ENCODE measurements around the gene TES.

Gene TES

DNA sequence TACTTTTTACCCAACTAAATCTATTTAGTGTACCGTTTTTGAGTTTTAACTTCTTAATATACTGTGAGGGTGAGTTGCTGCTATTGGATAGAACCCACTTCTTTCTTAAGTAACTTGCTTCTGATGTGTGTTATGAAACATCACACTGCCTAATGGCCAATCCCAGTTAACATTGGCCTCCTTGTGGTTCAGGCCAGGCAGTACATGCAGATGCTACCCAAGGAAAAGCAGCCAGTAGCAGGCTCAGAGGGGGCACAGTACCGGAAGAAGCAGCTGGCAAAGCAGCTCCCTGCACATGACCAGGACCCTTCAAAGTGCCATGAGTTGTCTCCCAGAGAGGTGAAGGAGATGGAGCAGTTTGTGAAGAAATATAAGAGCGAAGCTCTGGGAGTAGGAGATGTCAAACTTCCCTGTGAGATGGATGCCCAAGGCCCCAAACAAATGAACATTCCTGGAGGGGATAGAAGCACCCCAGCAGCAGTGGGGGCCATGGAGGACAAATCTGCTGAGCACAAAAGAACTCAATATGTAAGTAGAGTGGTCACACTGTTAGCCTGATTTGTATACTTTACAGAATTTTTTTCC lies 39.7 kb downstream of the TES start:
- no peak for DNase-seq

DNA sequence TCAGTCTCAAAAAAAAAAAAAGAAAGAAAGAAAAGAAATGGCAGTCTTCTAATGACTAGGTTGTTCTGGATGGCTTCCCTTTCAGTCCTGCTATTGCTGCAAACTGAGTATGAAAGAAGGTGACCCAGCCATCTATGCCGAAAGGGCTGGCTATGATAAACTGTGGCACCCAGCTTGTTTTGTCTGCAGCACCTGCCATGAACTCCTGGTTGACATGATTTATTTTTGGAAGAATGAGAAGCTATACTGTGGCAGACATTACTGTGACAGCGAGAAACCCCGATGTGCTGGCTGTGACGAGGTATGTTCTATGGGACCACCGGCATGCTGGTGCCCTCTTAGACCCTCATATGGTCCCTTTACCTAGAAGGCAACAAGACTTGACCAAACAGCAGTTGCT lies 41.3 kb downstream of the TES start:
- no peak for DNase-seq

DNA sequence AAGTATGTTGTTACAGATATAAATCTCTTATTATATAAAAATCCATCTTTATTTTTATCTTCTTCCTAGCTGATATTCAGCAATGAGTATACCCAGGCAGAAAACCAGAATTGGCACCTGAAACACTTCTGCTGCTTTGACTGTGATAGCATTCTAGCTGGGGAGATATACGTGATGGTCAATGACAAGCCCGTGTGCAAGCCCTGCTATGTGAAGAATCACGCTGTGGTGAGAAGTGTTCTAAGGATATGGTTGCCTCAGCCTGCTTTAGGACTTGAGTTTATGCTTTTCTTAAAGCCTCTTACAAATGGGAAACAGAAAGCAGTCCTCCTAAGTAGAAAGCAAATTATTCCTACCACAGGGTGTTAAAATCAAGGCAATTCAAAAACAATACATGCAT lies 41.9 kb downstream of the TES start:
- no peak for DNase-seq

DNA sequence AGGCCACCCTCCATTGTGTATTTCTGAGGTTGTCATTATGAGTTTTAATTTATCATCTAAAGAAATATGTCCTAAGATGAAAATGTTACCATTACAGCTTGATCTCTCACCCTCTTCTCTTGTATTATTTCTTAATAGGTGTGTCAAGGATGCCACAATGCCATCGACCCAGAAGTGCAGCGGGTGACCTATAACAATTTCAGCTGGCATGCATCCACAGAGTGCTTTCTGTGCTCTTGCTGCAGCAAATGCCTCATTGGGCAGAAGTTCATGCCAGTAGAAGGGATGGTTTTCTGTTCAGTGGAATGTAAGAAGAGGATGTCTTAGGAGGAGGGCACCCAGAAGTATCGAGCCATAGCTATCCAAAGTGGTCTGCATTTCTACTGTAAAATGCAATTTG lies 46.8 kb downstream of the TES start:
- no peak for DNase-seq

DNA sequence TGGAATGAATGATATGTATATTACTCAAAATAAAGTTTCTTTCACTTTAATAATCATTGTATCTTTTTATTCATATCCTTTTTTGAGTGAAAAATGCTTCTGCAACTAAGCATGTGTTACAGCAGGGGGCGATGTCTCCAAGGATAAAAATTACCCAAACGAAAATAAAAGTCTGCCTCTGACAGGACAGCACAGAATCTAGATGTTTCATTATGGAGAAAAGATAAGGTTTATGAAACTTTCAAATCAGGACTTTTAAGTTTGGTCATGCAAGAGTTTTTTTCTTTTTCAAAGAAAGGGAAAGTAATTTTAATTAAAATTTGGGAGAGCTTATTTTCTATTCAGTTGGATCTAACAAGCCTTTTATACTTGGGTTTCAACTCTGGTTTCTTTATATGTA lies 48.4 kb downstream of the TES start:
- no peak for DNase-seq

DNA sequence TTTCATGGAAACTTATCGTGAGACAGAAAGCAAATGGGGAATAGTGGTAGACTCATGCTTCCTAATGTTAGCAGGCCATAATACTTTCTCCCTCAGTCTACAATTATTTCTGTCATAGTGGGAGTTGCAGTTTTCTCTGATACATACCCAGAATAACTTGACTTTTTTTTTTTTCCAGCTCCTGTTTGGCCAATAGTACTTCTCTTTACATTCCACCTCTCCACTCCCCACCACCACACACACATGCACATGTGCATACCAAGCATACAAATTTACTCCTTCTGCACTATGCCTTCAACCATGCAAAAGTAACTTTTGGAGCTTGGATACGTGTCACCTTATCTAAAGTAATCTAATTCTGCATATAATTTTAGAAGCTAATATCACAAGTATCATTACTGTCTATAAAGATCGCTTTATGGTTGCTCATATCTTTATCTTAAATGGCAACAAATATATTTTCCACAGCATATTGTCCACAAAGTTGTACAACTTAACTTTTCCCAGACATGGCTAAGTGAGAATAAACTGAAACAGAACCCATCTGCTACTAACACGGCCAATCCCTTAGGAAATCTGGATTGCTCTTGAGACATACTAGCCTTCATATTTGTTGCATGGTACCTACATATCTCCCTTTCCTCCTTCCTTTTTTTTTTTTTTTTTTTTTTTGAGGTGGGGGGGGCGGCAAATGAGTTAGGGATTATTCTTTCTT lies 49.0 kb downstream of the TES start:
- no peak for DNase-seq

DNA sequence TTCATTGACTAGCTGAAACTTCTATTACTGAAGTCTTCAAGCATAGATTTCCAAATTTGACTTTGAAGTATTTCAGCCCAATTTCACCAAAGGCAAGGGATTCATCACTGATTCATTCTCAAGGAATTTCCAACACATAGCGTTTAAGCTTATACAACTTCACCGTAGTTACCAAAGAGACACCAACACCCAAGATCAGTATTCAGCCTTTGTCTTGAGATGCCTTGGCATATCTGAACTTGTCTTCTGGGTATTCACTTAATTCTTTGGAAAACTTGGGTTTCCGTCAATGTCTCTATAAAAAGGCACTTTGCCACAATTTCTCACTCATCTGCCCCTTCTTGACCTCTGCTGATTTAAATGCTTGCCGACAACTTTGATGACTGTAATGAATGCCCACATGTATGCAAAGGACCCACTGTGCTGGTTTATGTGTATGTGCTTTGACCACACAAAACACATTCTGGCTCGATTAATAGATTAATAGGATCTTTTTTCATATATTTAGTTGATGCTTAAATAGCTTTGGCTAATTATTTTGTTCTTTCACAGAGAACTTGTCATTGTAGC lies 49.6 kb downstream of the TES start:
- no peak for DNase-seq

DNA sequence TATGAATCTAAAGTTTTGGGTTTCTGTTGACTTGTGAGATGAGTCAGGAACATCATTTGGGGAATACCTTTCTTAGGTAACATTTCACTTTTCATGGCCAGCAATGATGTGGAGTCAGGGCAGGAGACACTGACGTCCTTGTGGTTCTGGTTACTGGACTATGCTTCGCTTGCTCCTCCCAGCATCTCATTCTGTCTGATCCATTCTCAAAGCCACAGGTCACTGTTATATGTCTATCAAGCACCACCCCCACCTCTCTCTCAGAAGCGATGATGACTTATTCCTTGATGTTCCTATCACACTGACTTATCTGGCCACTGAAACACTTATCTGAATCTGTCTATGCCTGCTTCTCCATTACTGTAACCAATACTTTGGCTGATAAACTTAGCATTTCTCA lies 51.6 kb downstream of the TES start:
- DNase-seq = no peak

DNA sequence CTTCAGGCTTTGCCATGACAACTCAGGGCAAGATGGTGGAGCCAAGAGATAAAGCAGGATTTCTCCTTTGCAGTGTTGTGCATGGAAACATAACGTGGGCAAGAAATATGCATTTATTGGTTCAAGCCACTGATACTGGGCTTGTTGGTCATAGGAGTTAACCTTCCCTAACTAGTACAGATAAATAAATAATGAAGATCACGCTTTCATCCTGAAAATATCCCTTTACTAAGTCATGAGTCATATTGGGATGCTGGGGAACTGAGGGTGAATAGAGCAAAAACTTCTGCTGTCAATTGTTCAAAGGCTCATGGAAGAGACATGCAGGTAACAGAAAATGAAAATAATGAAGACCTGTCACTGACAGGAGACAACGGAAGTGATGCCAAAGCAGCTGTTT lies 55.5 kb downstream of the TES start:
- DNase-seq = no peak

DNA sequence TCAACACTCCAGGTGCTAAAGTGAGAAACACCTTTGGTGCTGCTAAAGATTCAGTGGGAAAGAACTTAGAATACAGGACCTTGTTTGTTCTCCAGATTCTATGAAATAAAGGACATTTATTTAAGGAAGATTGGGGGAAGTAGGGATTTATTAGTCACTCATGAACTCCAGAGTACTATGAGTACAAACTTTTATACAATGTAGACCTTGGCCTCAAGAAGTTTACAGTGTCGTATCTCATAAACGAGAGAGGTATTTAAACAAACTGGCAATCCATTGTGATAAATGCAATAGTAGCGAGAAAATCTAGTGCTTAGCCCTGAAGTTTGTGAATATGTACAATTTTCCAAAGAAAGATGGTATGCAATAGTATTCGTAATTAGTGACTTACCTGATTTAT lies 59.1 kb downstream of the TES start:
- no peak for DNase-seq

DNA sequence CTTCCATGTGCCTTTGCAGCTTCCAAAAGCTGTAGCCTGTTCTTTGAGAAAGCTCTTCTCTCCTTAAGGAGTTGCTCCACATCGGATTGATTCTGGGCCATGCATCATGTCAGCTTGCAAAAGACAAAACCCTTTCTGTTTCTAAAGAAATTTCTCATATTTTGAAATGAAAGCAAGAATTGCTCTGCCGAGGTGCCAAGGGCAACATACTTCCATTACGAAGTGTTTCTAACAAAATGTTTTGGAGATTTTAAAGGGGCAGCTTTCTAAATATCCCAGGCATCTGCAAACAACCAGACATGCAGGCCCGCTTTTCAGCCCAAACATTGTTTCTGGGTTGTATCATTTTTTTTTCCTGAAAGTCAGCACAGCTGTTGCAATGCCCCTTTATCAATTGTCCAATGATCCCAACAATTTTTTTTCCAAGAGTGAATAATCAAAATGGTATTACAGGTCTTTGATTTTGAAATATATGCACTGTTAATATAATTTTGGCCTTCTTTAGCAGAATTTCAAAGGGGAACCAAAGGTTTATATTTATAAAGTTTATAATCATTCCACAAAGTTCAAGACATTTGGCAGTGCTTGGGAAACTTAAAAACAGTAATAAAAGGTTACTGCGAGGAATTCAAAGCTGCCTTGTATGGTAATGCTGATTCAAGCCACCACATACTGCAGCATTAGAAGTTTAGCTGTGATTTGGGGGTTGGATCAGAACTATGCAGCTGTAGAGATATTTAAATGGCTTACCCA lies 61.0 kb downstream of the TES start:
- no peak for DNase-seq

DNA sequence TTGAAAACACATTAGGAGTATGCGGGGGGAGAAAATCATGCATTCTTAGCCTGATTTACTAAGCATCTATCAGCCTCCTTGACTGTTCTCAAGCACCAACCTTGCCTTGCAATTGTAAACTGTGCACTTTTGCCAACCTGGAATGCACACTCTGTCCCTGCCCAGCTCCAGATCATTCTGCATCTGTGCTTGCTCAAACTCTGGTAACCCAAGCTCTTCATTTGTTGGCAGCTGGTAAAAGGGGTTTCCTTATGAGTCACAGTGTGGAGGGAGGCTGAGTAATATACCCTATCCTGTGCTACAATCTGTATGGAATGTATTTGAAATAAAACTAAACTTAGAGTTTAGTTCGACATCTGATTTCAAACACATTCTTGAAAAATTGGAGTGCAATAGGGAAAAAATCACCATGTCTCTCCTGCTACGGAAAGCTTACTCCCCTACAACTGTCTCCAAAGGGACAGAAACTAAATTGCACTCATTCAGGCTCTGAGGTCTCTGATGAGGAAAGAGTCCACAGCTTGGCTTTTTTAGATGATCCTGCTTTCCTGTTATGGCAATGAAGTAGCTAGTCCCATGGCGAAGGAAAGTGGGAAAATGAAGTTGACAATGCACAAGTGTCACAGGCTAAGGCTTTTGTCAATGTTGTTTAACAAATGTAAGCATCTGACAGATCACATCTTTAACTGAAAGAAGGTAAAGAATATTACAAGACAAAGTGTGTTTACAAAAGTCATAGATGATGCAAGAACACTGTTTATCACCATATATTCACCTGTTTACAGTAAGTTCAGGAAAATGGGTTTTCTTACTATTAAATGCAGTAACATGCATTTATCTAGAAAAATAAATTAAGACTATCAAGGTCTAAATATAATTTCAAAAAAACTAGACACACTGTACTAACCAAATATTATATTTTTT lies 61.9 kb downstream of the TES start:
- no peak for DNase-seq

DNA sequence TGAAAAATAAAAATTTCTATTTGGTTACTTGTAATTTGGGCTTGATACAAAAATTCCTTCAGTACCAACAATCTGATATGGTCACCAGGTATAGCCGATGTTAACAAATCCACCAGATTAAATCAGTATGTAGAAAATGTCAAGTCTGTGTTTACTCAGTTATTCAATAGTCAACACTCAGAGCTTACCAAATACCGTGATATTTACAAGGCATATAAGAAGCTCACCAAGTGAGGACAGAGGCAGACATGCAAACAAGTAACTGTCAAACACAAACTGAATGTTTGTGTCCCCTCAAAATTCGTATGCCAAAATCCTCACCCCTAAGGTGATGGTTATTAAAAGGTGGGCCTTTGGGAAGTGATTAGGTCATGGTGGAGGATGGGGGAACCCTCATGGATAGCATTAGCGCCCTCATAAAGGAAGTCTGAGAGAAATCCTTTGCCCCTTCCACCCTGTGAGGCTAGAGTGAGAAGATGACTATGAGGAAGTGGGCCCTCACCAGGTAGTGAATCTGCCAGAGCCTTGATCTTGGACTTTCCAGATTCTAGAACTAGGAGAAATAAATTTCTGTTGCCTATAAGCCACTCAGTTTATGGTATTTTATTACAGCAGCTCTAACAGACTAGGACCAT lies 63.1 kb downstream of the TES start:
- no peak for DNase-seq

DNA sequence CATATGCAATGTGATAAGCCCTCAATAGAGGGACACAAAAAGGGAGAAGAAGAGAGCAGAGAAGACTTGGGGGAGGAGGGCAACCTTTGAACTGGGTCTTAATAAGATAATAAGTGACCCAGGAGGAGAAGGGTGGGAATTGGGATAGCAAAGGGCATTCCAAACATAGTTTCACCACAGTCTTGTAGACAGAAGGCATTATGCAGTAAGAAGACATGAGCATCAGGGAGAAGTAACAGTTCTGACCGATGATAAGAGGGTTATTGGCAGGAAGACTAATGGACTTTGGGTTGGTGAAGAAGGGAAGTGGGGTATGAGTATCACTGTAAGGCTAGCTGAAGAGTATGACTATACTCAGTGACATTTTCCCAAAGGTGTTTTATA lies 63.6 kb downstream of the TES start:
- no peak for DNase-seq

DNA sequence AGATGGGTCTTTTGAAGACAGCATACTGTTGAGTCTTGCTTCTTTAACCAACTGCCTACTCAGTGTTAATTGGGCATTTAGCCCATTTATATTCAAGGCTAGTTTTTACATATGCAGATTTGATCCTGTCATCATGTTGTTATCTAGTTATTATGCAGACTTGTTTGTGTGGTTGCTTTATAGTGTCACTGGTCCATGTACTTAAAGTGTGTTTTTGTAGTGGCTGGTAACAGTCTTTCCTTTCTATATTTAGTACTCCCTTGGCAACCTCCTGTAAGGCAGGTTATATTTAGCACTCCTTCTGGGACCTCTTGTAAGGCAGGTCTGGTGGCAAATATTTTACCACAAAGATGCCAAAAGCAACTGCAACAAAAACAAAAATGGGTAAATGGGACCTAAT lies 66.7 kb downstream of the TES start:
- DNase-seq = no peak

DNA sequence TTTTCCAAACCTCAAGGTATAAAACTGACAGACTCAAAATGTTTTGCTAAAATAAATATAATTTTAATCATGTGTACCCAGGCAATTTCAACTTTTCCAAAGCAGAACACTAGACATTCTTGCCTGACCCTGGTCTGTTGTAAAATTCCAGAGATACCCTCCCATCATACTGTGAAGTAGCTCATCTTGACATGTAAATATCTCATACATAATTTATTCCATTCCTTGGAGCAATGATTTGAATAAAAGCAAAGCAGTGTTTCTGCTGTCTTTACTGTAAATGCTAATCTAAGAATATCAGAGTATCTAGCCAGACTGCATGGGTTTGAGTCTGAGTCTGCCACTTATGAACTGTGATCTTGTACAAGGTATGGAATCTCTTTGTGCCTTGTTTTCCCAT lies 68.9 kb downstream of the TES start:
- no peak for DNase-seq

DNA sequence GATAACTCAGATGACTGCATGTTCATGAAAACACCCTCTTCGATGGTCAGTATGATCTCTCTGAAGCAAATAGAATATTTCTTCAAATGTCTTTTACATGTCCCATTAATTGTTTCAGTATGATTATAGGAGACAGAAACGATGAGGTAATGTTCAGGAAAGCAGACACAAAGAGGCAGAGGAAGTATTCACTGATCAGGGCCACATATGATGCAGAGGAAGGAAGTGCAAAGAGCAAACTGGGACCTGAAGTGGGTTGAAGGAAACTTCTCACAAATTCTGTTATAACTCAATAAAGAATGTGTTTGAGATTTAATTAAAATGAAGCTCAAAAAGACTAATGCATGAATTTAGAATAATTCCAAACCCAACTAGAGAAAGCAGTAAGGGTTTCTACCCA lies 70.5 kb downstream of the TES start:
- DNase-seq = no peak

DNA sequence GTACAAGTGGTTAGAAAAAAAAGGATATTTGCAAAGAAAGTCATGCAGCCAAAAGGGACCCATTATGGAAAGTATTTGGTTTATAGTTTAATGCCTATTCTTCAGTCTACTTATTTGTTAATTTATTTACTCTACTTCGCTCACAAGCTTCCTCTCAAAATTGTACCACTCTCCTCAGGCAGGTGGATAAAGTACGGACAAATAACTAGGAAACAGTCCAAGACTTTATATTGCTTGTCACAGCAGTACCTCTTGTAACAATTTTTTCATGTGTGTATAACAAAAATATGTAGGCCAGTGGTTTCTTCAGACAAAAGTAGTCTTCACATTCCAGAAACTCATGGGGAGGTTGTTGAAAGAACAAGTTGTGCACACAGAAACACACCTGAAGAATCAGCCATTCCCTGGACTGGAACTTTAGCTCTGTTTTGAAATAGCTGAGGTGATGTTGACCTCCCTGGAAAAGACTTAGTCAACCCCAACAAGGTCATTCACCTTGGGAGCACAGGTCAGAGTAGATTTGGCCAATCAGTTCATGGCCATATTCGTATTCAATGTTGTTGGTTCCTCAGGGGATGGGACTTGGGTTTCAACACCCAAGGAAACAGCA lies 73.4 kb downstream of the TES start:
- DNase-seq = no peak

DNA sequence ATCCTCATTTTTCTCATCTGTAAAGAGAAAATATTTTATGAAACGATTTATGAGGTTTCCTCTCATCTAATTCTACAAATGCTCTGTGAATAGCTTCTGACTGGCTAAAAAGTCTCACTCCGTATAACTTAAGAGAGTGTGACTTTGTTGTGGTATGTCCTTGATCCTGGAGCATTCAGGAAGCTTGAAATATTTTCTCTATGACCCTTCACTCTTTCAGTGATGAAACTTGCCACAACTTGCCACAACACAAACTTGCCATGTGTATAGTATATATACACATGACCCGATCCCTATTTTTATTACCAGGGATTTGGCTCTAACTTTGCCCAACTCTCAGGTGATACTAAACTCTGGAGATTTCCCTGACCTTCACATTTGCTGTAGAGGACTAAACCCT lies 74.1 kb downstream of the TES start:
- no peak for DNase-seq

DNA sequence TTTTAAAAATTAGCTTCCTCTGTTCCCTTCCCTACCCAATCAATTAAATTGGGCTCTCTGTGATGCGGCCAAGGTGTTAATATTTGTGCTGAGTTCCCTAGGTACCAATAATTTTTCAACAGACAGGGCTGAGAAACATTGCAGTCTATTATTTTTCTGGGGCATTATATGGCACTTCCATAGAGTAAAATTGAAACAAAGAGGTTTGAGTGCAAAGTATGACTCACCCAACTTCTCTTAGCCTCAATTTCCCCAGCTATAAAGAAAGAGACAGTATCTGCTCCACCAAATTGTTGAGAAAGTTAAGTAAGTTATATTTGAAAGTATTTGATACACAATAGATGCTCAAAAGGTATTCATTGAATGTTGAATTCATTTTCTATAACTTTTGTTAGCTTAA lies 74.9 kb downstream of the TES start:
- no peak for DNase-seq

DNA sequence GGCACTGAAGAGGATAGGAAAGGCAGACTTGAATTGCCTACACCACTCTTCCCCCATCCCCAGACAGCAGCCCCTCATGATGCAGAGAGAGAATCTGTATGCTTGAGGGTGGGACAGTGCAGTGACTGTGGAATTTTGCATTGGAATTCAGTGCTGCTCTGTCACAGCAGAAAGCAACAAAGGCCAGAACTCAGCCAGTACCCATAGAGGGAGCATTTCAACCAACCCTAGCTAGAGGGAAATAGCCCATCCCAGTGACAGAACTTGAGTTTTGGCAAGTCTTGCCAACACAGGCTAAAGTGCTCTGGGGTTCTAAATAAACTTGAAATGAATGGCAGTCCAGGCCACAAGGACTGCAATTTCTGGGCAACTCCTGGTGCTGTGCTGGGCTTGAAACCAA lies 80.4 kb downstream of the TES start:
- no peak for DNase-seq

DNA sequence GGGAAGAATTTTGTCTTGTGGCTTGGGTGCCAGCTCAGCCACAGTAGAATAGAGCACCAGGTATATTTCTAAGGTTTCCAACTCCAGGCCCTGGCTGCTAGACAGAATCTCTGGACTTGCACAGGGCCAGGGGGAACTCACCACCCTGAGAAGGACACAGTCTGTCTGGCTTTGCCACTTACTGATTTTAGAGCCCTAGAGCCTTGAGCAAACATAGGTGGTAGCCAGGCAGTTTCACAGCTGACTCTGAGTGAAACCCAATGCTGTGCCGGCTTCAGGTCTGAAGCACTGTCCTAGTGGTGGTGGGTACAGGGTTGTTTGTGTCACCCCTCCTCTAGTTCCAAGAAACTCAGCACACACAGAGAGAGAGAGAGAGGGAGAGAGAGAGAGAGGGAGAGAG lies 81.6 kb downstream of the TES start:
- no peak for DNase-seq
